Liver (tissue), 9 donors: ENCODE data around the gene EML4. TPM values are rescaled to one million over a fixed set of nuclear protein-coding genes. Genes with fewer than 3 reads are reported as not detected.

ENCODE experiments used
- DNase-seq: peaks from one replicate; pipeline ENCODE4 v3.0.0-alpha.2; 2017; ENCODE audit warnings: low spot score
- H3K27ac ChIP-seq, 2 donors: one replicate each; pipeline ENCODE4 v1.7.0; 2013; ENCODE audit warnings: inconsistent platforms in 2 of 2, low read length in 2 of 2, control low read depth in 1 of 2, low read depth in 1 of 2, mild to moderate bottlenecking in 1 of 2
- H3K27me3 ChIP-seq, 4 donors: one replicate each; pipeline versions ENCODE4 v1.6.1 to v1.7.0; 2013; ENCODE audit warnings: low read length in 3 of 4, inconsistent platforms in 1 of 4, mild to moderate bottlenecking in 1 of 4, moderate library complexity in 1 of 4; ENCODE audit not compliant: control insufficient read depth in 4 of 4, insufficient read depth in 4 of 4
- H3K36me3 ChIP-seq, 4 donors: one replicate each; pipeline versions ENCODE4 v1.6.1 to v1.7.0; 2013; ENCODE audit warnings: low read length in 3 of 4, mild to moderate bottlenecking in 3 of 4, low read depth in 1 of 4, moderate library complexity in 1 of 4; ENCODE audit not compliant: control insufficient read depth in 4 of 4, insufficient read depth in 3 of 4
- H3K4me1 ChIP-seq, 4 donors: one replicate each; pipeline versions ENCODE4 v1.6.1 to v1.7.0; 2013; ENCODE audit warnings: low read length in 3 of 4, mild to moderate bottlenecking in 3 of 4, moderate library complexity in 1 of 4; ENCODE audit not compliant: control insufficient read depth in 4 of 4, insufficient read depth in 4 of 4
- H3K4me3 ChIP-seq, 3 donors: one replicate each; pipeline versions ENCODE4 v1.6.1 to v1.7.0; 2013; ENCODE audit warnings: low read length in 3 of 3, control low read depth in 1 of 3, low read depth in 1 of 3, mild to moderate bottlenecking in 1 of 3
- H3K9ac ChIP-seq, 2 donors: one replicate each; pipeline ENCODE4 v1.7.0; 2013; ENCODE audit warnings: low read length in 2 of 2, mild to moderate bottlenecking in 2 of 2, moderate library complexity in 2 of 2, control low read depth in 1 of 2, low read depth in 1 of 2
- H3K9me3 ChIP-seq, 4 donors: one replicate each; pipeline versions ENCODE4 v1.6.1 to v1.7.0; 2013; ENCODE audit warnings: low read length in 3 of 4; ENCODE audit not compliant: control insufficient read depth in 4 of 4
- ATF3 ChIP-seq: IDR thresholded peaks from 2 replicates; pipeline ENCODE4 v1.6.1; 2016; ENCODE audit warnings: antibody characterized with exemption
- EGR1 ChIP-seq, 2 donors: IDR thresholded peaks; 2 replicates each; pipeline ENCODE4 v1.6.1; 2016 to 2018; ENCODE audit warnings: antibody characterized with exemption in 2 of 2, low read depth in 2 of 2
- FOXA1 ChIP-seq: IDR thresholded peaks from 2 replicates; pipeline ENCODE4 v1.6.1; 2016; ENCODE audit warnings: antibody characterized with exemption
- FOXA2 ChIP-seq: IDR thresholded peaks from 2 replicates; pipeline ENCODE4 v1.6.1; 2016; ENCODE audit warnings: antibody characterized with exemption
- GABPA ChIP-seq, 2 donors: IDR thresholded peaks in 1 of 2; conservative IDR thresholded peaks in 1 of 2; 2 replicates each; pipeline ENCODE4 v1.6.1; 2016; ENCODE audit warnings: antibody characterized with exemption in 2 of 2, mild to moderate bottlenecking in 1 of 2, moderate library complexity in 1 of 2
- HNF4G ChIP-seq: IDR thresholded peaks from 2 replicates; pipeline ENCODE4 v1.6.1; 2016; ENCODE audit warnings: antibody characterized with exemption
- JUND ChIP-seq, 2 donors: IDR thresholded peaks; 2 replicates each; pipeline ENCODE4 v1.6.1; 2016; ENCODE audit warnings: antibody characterized with exemption in 2 of 2
- NR2F2 ChIP-seq: IDR thresholded peaks from 2 replicates; pipeline ENCODE4 v1.6.1; 2016; ENCODE audit warnings: antibody characterized with exemption
- RAD21 ChIP-seq, 2 donors: IDR thresholded peaks; 2 replicates each; pipeline ENCODE4 v1.6.1; 2016; ENCODE audit warnings: antibody characterized with exemption in 2 of 2, mild to moderate bottlenecking in 2 of 2
- RXRA ChIP-seq, 2 donors: IDR thresholded peaks; 2 replicates each; pipeline ENCODE4 v1.6.1; 2017 to 2018; ENCODE audit warnings: antibody characterized with exemption in 2 of 2, mild to moderate bottlenecking in 1 of 2
- SP1 ChIP-seq: IDR thresholded peaks from 2 replicates; pipeline ENCODE4 v1.6.1; 2018; ENCODE audit warnings: antibody characterized with exemption, mild to moderate bottlenecking
- TAF1 ChIP-seq: conservative IDR thresholded peaks from 2 replicates; pipeline ENCODE4 v1.6.1; 2016; ENCODE audit warnings: antibody characterized with exemption, mild to moderate bottlenecking
- YY1 ChIP-seq: IDR thresholded peaks from 2 replicates; pipeline ENCODE4 v1.6.1; 2016; ENCODE audit warnings: antibody characterized with exemption, mild to moderate bottlenecking
- WGBS: extraction: QIAGEN DNeasy Blood & Tissue Kit; methylation state at CpG from one replicate; pipeline ENCODE4 v1.1.7; 2013; 5-methylcytosine and 5-hydroxymethylcytosine counted together
- polyA plus RNA-seq, 2 donors: library from polyadenylated mRNA; stranded (reverse) in 1 of 2; unstranded in 1 of 2; fragments of 200-250 nt in 1 of 2; fragments of >200 nt in 1 of 2; fragmentation: Nextera tagmentation in 1 of 2; extraction: Ambion mirVana in 1 of 2; gene quantifications; one replicate each; pipeline versions ENCODE4 v1.2.1 to v1.2.3, GENCODE V29; 2013 to 2015
- total RNA-seq, 2 donors: library from RNA; depleted of rRNA; stranded (reverse); fragments of >200 nt; gene quantifications; one replicate each; pipeline ENCODE4 v1.2.3, GENCODE V29; 2014
- TF ChIP-seq, protein P1 (sequence below): IDR thresholded peaks from 2 replicates; pipeline ENCODE4 v1.6.1; 2016; ENCODE audit warnings: antibody characterized with exemption, mild to moderate bottlenecking
- TF ChIP-seq, protein P2 (sequence below): fragments of 150-350 bp; IDR thresholded peaks from 2 replicates; pipeline ENCODE4 v1.5.1; 2017; ENCODE audit warnings: improper control_type of control experiment, low read depth, low read length; ENCODE audit not compliant: missing input control
- TF ChIP-seq, protein P3 (sequence below): IDR thresholded peaks from 2 replicates; pipeline ENCODE4 v1.6.1; 2016; ENCODE audit warnings: antibody characterized with exemption
- donor health status: healthy.
- donor health status: healthy.
- donor health status: healthy.
- donor health status: healthy.
- donor health status: healthy.

Gene EML4
- total and polyA plus RNA-seq, 4 donors: 12.8 to 49.6 (median 34.8) TPM

GRCh38 chr2:42245396-42245795, 76.2 kb downstream of the EML4 start:
- peaks cover 3 to 10% (median 6%) of the 10 kb centered on the region in 4 donors for H3K4me1 ChIP-seq
- 99% methylated on average over 4 of the region's 4 CpGs for WGBS
- H3K27me3 ChIP-seq: no peaks in the 10 kb centered on the region
- H3K27ac ChIP-seq: no peak overlapping the region
- peaks cover 0 to 6% (median 3%) of the 10 kb centered on the region in 4 donors for H3K36me3 ChIP-seq
- H3K4me3 ChIP-seq: no peak overlapping the region
- TF ChIP-seq FOXA2: no peak
- TF ChIP-seq GABPA (IDR thresholded peaks at IDR 0.05 in 1 of 2, conservative IDR thresholded peaks at IDR 0.05 in 1 of 2): no peak
- no peak for TF ChIP-seq NR2F2
- TF ChIP-seq JUND (IDR thresholded peaks at IDR 0.05): no peak
- TF ChIP-seq, protein P1, sequence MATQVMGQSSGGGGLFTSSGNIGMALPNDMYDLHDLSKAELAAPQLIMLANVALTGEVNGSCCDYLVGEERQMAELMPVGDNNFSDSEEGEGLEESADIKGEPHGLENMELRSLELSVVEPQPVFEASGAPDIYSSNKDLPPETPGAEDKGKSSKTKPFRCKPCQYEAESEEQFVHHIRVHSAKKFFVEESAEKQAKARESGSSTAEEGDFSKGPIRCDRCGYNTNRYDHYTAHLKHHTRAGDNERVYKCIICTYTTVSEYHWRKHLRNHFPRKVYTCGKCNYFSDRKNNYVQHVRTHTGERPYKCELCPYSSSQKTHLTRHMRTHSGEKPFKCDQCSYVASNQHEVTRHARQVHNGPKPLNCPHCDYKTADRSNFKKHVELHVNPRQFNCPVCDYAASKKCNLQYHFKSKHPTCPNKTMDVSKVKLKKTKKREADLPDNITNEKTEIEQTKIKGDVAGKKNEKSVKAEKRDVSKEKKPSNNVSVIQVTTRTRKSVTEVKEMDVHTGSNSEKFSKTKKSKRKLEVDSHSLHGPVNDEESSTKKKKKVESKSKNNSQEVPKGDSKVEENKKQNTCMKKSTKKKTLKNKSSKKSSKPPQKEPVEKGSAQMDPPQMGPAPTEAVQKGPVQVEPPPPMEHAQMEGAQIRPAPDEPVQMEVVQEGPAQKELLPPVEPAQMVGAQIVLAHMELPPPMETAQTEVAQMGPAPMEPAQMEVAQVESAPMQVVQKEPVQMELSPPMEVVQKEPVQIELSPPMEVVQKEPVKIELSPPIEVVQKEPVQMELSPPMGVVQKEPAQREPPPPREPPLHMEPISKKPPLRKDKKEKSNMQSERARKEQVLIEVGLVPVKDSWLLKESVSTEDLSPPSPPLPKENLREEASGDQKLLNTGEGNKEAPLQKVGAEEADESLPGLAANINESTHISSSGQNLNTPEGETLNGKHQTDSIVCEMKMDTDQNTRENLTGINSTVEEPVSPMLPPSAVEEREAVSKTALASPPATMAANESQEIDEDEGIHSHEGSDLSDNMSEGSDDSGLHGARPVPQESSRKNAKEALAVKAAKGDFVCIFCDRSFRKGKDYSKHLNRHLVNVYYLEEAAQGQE: no peak
- TF ChIP-seq YY1: no peak
- TF ChIP-seq EGR1 (IDR thresholded peaks at IDR 0.05; ENCODE audit: low read depth in 2 of 2): no peak
- TF ChIP-seq TAF1: no peak
- no peak for TF ChIP-seq RXRA (IDR thresholded peaks at IDR 0.05)
- no peak for TF ChIP-seq HNF4G
- TF ChIP-seq SP1: no peak
- no peak overlapping the region for H3K9ac ChIP-seq
- H3K9me3 ChIP-seq: no peaks in the 10 kb centered on the region
- no peak for DNase-seq

- Histone ChIP-seq H3K4me3 (no peak overlapping the region), H3K36me3 (peaks cover 0 to 6% (median 3%) of the 10 kb centered on the region in 4 donors), H3K4me1 (peaks cover 2 to 4% (median 3%) of the 10 kb centered on the region in 4 donors), H3K27me3 (no peaks in the 10 kb centered on the region), H3K9ac (no peak overlapping the region), H3K27ac (no peak overlapping the region), H3K9me3 (no peaks in the 10 kb centered on the region)
- TF ChIP-seq EGR1 (IDR thresholded peaks at IDR 0.05; ENCODE audit: low read depth in 2 of 2) (no peak), NR2F2 (no peak), HNF4G (no peak), RXRA (IDR thresholded peaks at IDR 0.05) (no peak)
- TF ChIP-seq, protein P2, sequence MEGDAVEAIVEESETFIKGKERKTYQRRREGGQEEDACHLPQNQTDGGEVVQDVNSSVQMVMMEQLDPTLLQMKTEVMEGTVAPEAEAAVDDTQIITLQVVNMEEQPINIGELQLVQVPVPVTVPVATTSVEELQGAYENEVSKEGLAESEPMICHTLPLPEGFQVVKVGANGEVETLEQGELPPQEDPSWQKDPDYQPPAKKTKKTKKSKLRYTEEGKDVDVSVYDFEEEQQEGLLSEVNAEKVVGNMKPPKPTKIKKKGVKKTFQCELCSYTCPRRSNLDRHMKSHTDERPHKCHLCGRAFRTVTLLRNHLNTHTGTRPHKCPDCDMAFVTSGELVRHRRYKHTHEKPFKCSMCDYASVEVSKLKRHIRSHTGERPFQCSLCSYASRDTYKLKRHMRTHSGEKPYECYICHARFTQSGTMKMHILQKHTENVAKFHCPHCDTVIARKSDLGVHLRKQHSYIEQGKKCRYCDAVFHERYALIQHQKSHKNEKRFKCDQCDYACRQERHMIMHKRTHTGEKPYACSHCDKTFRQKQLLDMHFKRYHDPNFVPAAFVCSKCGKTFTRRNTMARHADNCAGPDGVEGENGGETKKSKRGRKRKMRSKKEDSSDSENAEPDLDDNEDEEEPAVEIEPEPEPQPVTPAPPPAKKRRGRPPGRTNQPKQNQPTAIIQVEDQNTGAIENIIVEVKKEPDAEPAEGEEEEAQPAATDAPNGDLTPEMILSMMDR: no peak
- TF ChIP-seq, protein P3, sequence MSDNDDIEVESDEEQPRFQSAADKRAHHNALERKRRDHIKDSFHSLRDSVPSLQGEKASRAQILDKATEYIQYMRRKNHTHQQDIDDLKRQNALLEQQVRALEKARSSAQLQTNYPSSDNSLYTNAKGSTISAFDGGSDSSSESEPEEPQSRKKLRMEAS: no peak
- 97% methylated on average over 1 of the region's 1 CpG for WGBS
- DNase-seq: no peak
Measured at GRCh38 chr2:42246562-42246961, 77.4 kb downstream of the EML4 start.

DNA sequence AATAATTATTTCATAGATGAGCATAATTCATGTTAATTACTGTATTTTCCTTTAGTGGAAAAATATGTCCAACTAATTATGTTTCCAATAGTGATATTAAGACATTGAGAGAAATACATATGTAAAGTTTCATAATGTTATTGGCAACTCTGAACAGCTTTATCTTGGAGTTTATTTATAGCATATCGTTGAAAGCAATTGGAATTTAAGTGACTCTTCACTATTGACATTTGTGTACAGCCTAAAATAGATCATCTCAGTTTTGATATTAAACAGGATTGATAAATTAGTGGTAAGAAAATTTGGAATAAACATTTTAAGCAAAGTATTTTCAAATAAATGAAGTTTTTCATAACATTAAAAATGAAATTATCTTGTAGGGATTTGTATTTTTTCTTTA, 79.7 kb downstream of the EML4 start:
- Histone ChIP-seq H3K9ac (no peak overlapping the region), H3K4me3 (no peak overlapping the region), H3K4me1 (peaks cover 0 to 3% (median 2%) of the 10 kb centered on the region in 4 donors), H3K9me3 (no peaks in the 10 kb centered on the region), H3K27me3 (no peaks in the 10 kb centered on the region), H3K36me3 (peaks cover 0 to 6% (median 3%) of the 10 kb centered on the region in 4 donors), H3K27ac (no peak overlapping the region)
- DNase-seq: no peak
- WGBS: 38% methylated on average over 1 of the region's 1 CpG
- TF ChIP-seq, protein P3: no peak
- no peak for TF ChIP-seq FOXA2
- no peak for TF ChIP-seq JUND (IDR thresholded peaks at IDR 0.05)
- no peak for TF ChIP-seq SP1
- no peak for TF ChIP-seq RAD21 (IDR thresholded peaks at IDR 0.05)
- no peak for TF ChIP-seq TAF1
- TF ChIP-seq NR2F2: no peak
- no peak for TF ChIP-seq GABPA (IDR thresholded peaks at IDR 0.05 in 1 of 2, conservative IDR thresholded peaks at IDR 0.05 in 1 of 2)
- no peak for TF ChIP-seq EGR1 (IDR thresholded peaks at IDR 0.05; ENCODE audit: low read depth in 2 of 2)
- no peak for TF ChIP-seq RXRA (IDR thresholded peaks at IDR 0.05)
- no peak for TF ChIP-seq YY1
- TF ChIP-seq, protein P1: no peak
- TF ChIP-seq FOXA1: no peak
- TF ChIP-seq ATF3: no peak
- TF ChIP-seq HNF4G: no peak
